WI38 (cell line): ENCODE data around the gene LRRC28.

Experiments
- H3K4me3 ChIP-seq: 2 replicates; pipeline ENCODE4 v1.5.1; 2011; ENCODE audit warnings: low read depth, mild to moderate bottlenecking, control low read depth, low read length
- CTCF ChIP-seq: IDR thresholded peaks from 2 replicates; pipeline ENCODE4 v1.5.1; 2012; ENCODE audit warnings: low read depth, mild to moderate bottlenecking, control low read depth, low read length

The LRRC28 gene

GRCh38 chr15:99305761-99306505 lies 54.7 kb downstream of the LRRC28 start:
- TF ChIP-seq CTCF, result no peak
- H3K4me3 ChIP-seq, result no peak overlapping the region; the same call in 1 of the 2 replicates

- TF ChIP-seq CTCF, result no peak
- H3K4me3 ChIP-seq, result peak overlapping the region; percentile 37
These were observed 55.5 kb downstream of the LRRC28 start for GRCh38 chr15:99306694-99307338.

DNA sequence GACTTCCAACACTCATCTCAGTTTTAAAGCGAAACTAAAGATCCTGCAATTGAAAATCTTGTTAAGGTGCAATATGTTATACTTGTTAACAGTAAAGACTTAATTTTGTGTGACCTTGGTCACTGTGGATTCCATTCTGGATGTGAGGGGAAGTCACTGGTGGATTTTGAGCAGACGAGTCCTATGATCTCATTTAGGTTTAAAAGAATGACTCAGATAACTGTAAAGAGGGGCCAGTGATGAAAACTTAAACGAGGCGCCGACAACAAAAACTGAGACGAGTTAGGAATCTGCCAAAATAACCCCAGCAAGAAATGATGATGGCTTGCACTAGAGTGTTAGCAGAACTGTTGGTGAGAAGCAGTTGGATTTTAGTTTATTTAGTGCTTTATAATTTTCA lies 56.5 kb downstream of the LRRC28 start:
- no peak for TF ChIP-seq CTCF
- H3K4me3 ChIP-seq, result peak overlapping the region; percentile 35; the same call in 1 of the 2 replicates

DNA sequence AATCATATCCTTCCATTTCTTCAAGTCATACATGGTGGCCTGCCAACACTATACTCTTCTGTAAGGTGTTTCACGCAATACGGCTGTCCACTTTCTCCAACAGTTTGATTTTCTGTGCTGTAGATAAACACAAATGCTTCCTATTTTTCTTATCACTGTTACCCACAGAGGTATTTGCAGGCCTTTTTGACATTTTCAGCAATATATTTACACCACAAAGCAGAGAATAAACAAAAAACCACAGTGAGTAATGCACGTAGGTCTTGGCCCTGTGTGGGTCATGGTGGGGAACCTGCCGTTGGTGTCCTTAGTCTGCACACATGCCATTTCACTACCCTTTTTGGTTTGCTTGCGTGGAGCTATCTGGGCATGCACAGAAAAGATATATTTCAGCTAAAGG lies 59.5 kb downstream of the LRRC28 start:
- no peak for TF ChIP-seq CTCF
- no peak overlapping the region for H3K4me3 ChIP-seq

DNA sequence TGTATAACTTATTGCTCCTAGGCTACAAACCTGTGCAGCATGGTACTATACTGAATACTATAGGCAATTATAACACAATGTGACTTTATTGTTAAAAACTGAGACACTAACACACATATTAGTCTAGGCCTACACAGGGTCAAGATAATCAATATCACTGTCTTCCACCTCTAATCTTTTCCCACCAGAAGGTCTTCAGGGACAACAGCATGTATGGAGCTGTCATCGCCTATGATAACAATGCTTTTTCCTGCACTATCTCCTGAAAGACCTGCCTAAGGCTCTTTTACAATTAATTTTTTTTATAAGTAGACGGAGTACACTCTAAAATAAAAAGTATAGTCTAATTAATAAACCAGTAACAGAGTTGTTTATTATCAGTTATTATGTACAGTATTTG lies 60.9 kb downstream of the LRRC28 start:
- no peak for TF ChIP-seq CTCF
- no peak overlapping the region for H3K4me3 ChIP-seq

DNA sequence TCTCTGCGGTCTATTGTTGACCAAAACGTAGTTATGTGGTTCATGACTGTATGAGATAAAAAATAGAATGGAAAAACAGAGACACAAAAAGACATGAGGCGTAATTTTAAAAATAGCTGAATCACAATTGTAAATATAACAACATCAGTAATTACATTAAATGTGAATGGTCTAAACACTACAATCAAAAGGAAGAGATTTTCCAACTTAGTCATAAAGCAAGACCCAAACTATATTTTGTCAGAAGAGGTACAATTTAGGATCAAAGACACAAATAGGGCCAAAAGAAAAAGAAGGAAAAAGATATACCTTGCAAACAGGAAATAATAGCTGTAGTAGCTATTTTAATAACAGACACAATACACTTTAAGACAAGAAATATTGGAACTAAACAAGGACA lies 61.5 kb downstream of the LRRC28 start:
- TF ChIP-seq CTCF, result no peak
- no peak overlapping the region for H3K4me3 ChIP-seq

GRCh38 chr15:99315636-99316035 lies 64.4 kb downstream of the LRRC28 start:
- no peak for TF ChIP-seq CTCF

More at GRCh38 chr15:99315636-99316035, 64.4 kb downstream of the LRRC28 start:
- no peak overlapping the region for H3K4me3 ChIP-seq
